DND-41 (cell line): ENCODE data around the gene GRIA1.

ENCODE experiments used
- ATAC-seq: fragments of 200-7000 bp; cut with Tn5 transposase; 3 replicates; pipeline ENCODE4 v1.9.1; 2021; ENCODE audit warnings: low read depth; ENCODE audit not compliant: insufficient read depth
- DNase-seq: peaks from one replicate; pipeline ENCODE4 v3.0.0-alpha.2; 2020
- H2AFZ ChIP-seq: 2 replicates; pipeline ENCODE4 v1.6.0; 2012; ENCODE audit warnings: low read depth, low read length
- H3K27ac ChIP-seq: 2 replicates; pipeline ENCODE4 v1.5.1; 2012; ENCODE audit warnings: low read length, inconsistent platforms
- H3K27me3 ChIP-seq: fragments of 200-600 bp; sonication (generic); 2 replicates; pipeline ENCODE4 v1.6.0; 2012; ENCODE audit warnings: low read length, mild to moderate bottlenecking, inconsistent platforms; ENCODE audit not compliant: insufficient read depth, poor library complexity
- H3K36me3 ChIP-seq: 2 replicates; pipeline ENCODE4 v1.5.1; 2012; ENCODE audit warnings: low read length, inconsistent platforms; ENCODE audit not compliant: insufficient read depth
- H3K4me1 ChIP-seq: 2 replicates; pipeline ENCODE4 v1.5.1; 2012; ENCODE audit warnings: mild to moderate bottlenecking, low read length; ENCODE audit not compliant: insufficient read depth
- H3K4me2 ChIP-seq: 2 replicates; pipeline ENCODE4 v1.6.0; 2012; ENCODE audit warnings: mild to moderate bottlenecking, moderate library complexity, low read length, inconsistent platforms; ENCODE audit not compliant: insufficient read depth
- H3K4me3 ChIP-seq, 2 experiments: fragments of 200-600 bp in 1 of 2; shearing (Covaris generic) in 1 of 2; 2 replicates each; pipeline ENCODE4 v1.5.1; 2012 to 2016; ENCODE audit warnings: inconsistent platforms in 2 of 2, low read length in 2 of 2, mild to moderate bottlenecking in 2 of 2, low read depth in 1 of 2, moderate library complexity in 1 of 2
- H3K79me2 ChIP-seq: 2 replicates; pipeline ENCODE4 v1.6.0; 2012; ENCODE audit warnings: low read length, inconsistent platforms; ENCODE audit not compliant: insufficient read depth
- H3K9ac ChIP-seq: 2 replicates; pipeline ENCODE4 v1.6.0; 2012; ENCODE audit warnings: low read depth, mild to moderate bottlenecking, inconsistent platforms, low read length, moderate library complexity
- H3K9me3 ChIP-seq: 2 replicates; pipeline ENCODE4 v1.5.1; 2012; ENCODE audit warnings: low read length, moderate library complexity, mild to moderate bottlenecking, inconsistent platforms; ENCODE audit not compliant: insufficient read depth, severe bottlenecking
- H4K20me1 ChIP-seq: 2 replicates; pipeline ENCODE4 v1.6.0; 2012; ENCODE audit warnings: low read length; ENCODE audit not compliant: insufficient read depth
- CTCF ChIP-seq: IDR thresholded peaks from 2 replicates; pipeline ENCODE4 v1.5.1; 2012; ENCODE audit warnings: borderline replicate concordance, low read length, moderate library complexity, mild to moderate bottlenecking; ENCODE audit not compliant: poor library complexity, severe bottlenecking; ENCODE audit errors: extremely low read depth
- EZH2 ChIP-seq: IDR thresholded peaks from 3 replicates; pipeline ENCODE4 v1.6.1; 2012; ENCODE audit warnings: borderline replicate concordance, low read depth, mild to moderate bottlenecking, moderate library complexity, low read length, inconsistent platforms; ENCODE audit not compliant: severe bottlenecking

GRIA1 gene

GRCh38 chr5:153456354-153456753 lies 34.1 kb upstream of the GRIA1 start:
- no peaks in the 10 kb centered on the region for H3K79me2 ChIP-seq
- TF ChIP-seq CTCF: no peak
- no peak for TF ChIP-seq EZH2
- H2AFZ ChIP-seq: no peak overlapping the region
- no peaks in the 10 kb centered on the region for H3K27me3 ChIP-seq
- H3K4me3 ChIP-seq: no peak overlapping the region
- no peak overlapping the region for H3K27ac ChIP-seq
- H4K20me1 ChIP-seq: no peaks in the 10 kb centered on the region
- no peaks in the 10 kb centered on the region for H3K36me3 ChIP-seq
- DNase-seq (no peak), ATAC-seq (no peak)
- H3K9ac ChIP-seq: no peak overlapping the region
- no peaks in the 10 kb centered on the region for H3K4me1 ChIP-seq
- H3K9me3 ChIP-seq: no peaks in the 10 kb centered on the region
- H3K4me2 ChIP-seq: no peak overlapping the region

GRCh38 chr5:153456993-153457392 lies 33.5 kb upstream of the GRIA1 start:
- Histone ChIP-seq H3K9ac (no peak overlapping the region), H3K36me3 (no peaks in the 10 kb centered on the region), H2AFZ (no peak overlapping the region), H3K27me3 (no peaks in the 10 kb centered on the region), H3K4me3 (no peak overlapping the region), H4K20me1 (no peaks in the 10 kb centered on the region), H3K27ac (no peak overlapping the region), H3K9me3 (no peaks in the 10 kb centered on the region), H3K4me2 (no peak overlapping the region), H3K79me2 (no peaks in the 10 kb centered on the region), H3K4me1 (no peaks in the 10 kb centered on the region)
- ATAC-seq (no peak), DNase-seq (no peak)
- TF ChIP-seq CTCF (no peak), EZH2 (no peak)

GRCh38 chr5:153458268-153458667 lies 32.2 kb upstream of the GRIA1 start:
- Histone ChIP-seq H4K20me1 (no peaks in the 10 kb centered on the region), H3K27ac (no peak overlapping the region), H3K4me3 (no peak overlapping the region), H3K36me3 (no peaks in the 10 kb centered on the region), H2AFZ (no peak overlapping the region), H3K4me1 (no peaks in the 10 kb centered on the region), H3K9ac (no peak overlapping the region), H3K79me2 (no peaks in the 10 kb centered on the region), H3K4me2 (no peak overlapping the region), H3K27me3 (no peaks in the 10 kb centered on the region), H3K9me3 (no peaks in the 10 kb centered on the region)
- TF ChIP-seq EZH2: no peak
- TF ChIP-seq CTCF: no peak
- DNase-seq (no peak), ATAC-seq (no peak)

GRCh38 chr5:153459051-153459743 lies 31.3 kb upstream of the GRIA1 start:
- no peak overlapping the region for H2AFZ ChIP-seq
- ATAC-seq (no peak), DNase-seq (no peak)
- H3K36me3 ChIP-seq: no peaks in the 10 kb centered on the region
- no peak overlapping the region for H3K4me3 ChIP-seq
- no peak overlapping the region for H3K27ac ChIP-seq
- no peak overlapping the region for H3K4me2 ChIP-seq
- no peaks in the 10 kb centered on the region for H3K79me2 ChIP-seq
- H4K20me1 ChIP-seq: no peaks in the 10 kb centered on the region
- H3K9ac ChIP-seq: no peak overlapping the region
- TF ChIP-seq EZH2 (no peak), CTCF (no peak)
- no peaks in the 10 kb centered on the region for H3K4me1 ChIP-seq
- no peaks in the 10 kb centered on the region for H3K27me3 ChIP-seq
- no peaks in the 10 kb centered on the region for H3K9me3 ChIP-seq
